IMR-90 (cell line): Measurements from ENCODE around the gene NAIF1. TPM values are rescaled to one million over a fixed set of nuclear protein-coding genes. Genes with fewer than 3 reads are reported as not detected.

Experiments
- ATAC-seq: fragments of 200-7000 bp; cut with Tn5 transposase; 2 replicates; pipeline ENCODE4 v1.9.1; 2020; ENCODE audit warnings: low read depth, mild to moderate bottlenecking, moderate library complexity
- BruUV-seq: library from RNA; stranded (reverse); fragments of 400-500 nt; replicated peaks from 2 replicates; lab custom pipeline; 2021; lab: Mats Ljungman, UMichigan
- CTCF ChIA-PET: fragments of 300-600 bp; formaldehyde crosslinking; extraction: SDS; loops from one replicate; lab custom pipeline; 2021; ENCODE audit warnings: antibody characterized with exemption; lab: Yijun Ruan, JAX
- POLR2A ChIA-PET: fragments of 300-600 bp; sonication (Branson Sonifier 250); formaldehyde crosslinking; loops from one replicate; lab custom pipeline; 2022; ENCODE audit warnings: antibody characterized with exemption; ENCODE audit not compliant: unreplicated experiment; lab: Charles Lee
- DNase-seq: peaks from one replicate; pipeline ENCODE4 v3.0.0; 2013
- H2AFZ ChIP-seq: replicated peaks from 2 replicates; pipeline ENCODE3; 2013; ENCODE audit warnings: low read length, mild to moderate bottlenecking; ENCODE audit not compliant: poor library complexity
- H2AK5ac ChIP-seq: 2 replicates; pipeline ENCODE4 v1.6.1; 2013; ENCODE audit warnings: low read depth, low read length, inconsistent platforms
- H2AK9ac ChIP-seq: replicated peaks from 2 replicates; pipeline ENCODE3; 2013; ENCODE audit warnings: mild to moderate bottlenecking, low read depth, low read length, moderate library complexity; ENCODE audit not compliant: poor library complexity
- H2BK120ac ChIP-seq: 2 replicates; pipeline ENCODE4 v1.6.1; 2013; ENCODE audit warnings: low read depth, low read length, inconsistent platforms
- H2BK15ac ChIP-seq: 3 replicates; pipeline ENCODE4 v1.6.1; 2013; ENCODE audit warnings: low read depth, low read length, inconsistent platforms
- H2BK20ac ChIP-seq: 2 replicates; pipeline ENCODE4 v1.6.1; 2013; ENCODE audit warnings: low read depth, mild to moderate bottlenecking, inconsistent platforms, low read length, moderate library complexity
- H2BK5ac ChIP-seq: 2 replicates; pipeline ENCODE4 v1.6.1; 2013; ENCODE audit warnings: mild to moderate bottlenecking, low read depth, low read length, inconsistent platforms; ENCODE audit not compliant: poor library complexity, severe bottlenecking
- H3K14ac ChIP-seq: replicated peaks from 2 replicates; pipeline ENCODE4 v1.6.1; 2013; ENCODE audit warnings: low read depth, low read length, inconsistent platforms
- H3K18ac ChIP-seq: 2 replicates; pipeline ENCODE4 v1.6.1; 2013; ENCODE audit warnings: low read depth, low read length, control low read depth
- H3K23ac ChIP-seq: 2 replicates; pipeline ENCODE4 v1.6.1; 2013; ENCODE audit warnings: low read depth, low read length, inconsistent platforms
- H3K27ac ChIP-seq: 2 replicates; pipeline ENCODE4 v1.5.1; 2013; ENCODE audit warnings: mild to moderate bottlenecking, control low read depth, low read length; ENCODE audit not compliant: insufficient read depth
- H3K27me3 ChIP-seq: 2 replicates; pipeline ENCODE4 v1.6.1; 2013; ENCODE audit warnings: low read length; ENCODE audit not compliant: control insufficient read depth, insufficient read depth
- H3K36me3 ChIP-seq: 2 replicates; pipeline ENCODE4 v1.6.1; 2013; ENCODE audit warnings: low read length, mixed read lengths; ENCODE audit not compliant: control insufficient read depth, insufficient read depth
- H3K4ac ChIP-seq: 2 replicates; pipeline ENCODE4 v1.6.1; 2013; ENCODE audit warnings: low read depth, low read length, inconsistent platforms
- H3K4me1 ChIP-seq: 2 replicates; pipeline ENCODE4 v1.6.1; 2013; ENCODE audit warnings: low read length, mixed read lengths; ENCODE audit not compliant: control insufficient read depth, insufficient read depth
- H3K4me2 ChIP-seq: 2 replicates; pipeline ENCODE4 v1.6.1; 2013; ENCODE audit warnings: low read depth, mild to moderate bottlenecking, control low read depth, low read length, moderate library complexity
- H3K4me3 ChIP-seq: 2 replicates; pipeline ENCODE4 v1.5.1; 2013; ENCODE audit warnings: low read depth, mild to moderate bottlenecking, control low read depth, low read length, moderate library complexity; ENCODE audit not compliant: insufficient read depth
- H3K56ac ChIP-seq: 2 replicates; pipeline ENCODE4 v1.6.1; 2013; ENCODE audit warnings: low read length, inconsistent platforms; ENCODE audit not compliant: insufficient read depth; ENCODE audit errors: extremely low read depth
- H3K79me1 ChIP-seq, 2 experiments: 2 replicates each; pipeline ENCODE4 v1.6.1; 2013; ENCODE audit warnings: low read length in 2 of 2, inconsistent platforms in 1 of 2, low read depth in 1 of 2
- H3K9ac ChIP-seq: 2 replicates; pipeline ENCODE4 v1.6.1; 2013; ENCODE audit warnings: low read depth, low read length, control low read depth
- H3K9me1 ChIP-seq: 2 replicates; pipeline ENCODE4 v1.6.1; 2013; ENCODE audit warnings: low read length, inconsistent platforms; ENCODE audit not compliant: insufficient read depth
- H3K9me3 ChIP-seq: 2 replicates; pipeline ENCODE4 v1.6.1; 2013; ENCODE audit warnings: low read length; ENCODE audit not compliant: control insufficient read depth, insufficient read depth
- H4K20me1 ChIP-seq: 2 replicates; pipeline ENCODE4 v1.6.1; 2013; ENCODE audit warnings: low read length, inconsistent platforms; ENCODE audit not compliant: insufficient read depth
- H4K5ac ChIP-seq: 2 replicates; pipeline ENCODE4 v1.6.1; 2013; ENCODE audit warnings: mild to moderate bottlenecking, low read depth, low read length, control low read depth
- H4K8ac ChIP-seq, 2 experiments: 2 replicates each; pipeline ENCODE4 v1.6.1; 2013; ENCODE audit warnings: low read depth in 2 of 2, low read length in 2 of 2, control low read depth in 1 of 2, inconsistent platforms in 1 of 2
- H4K91ac ChIP-seq: 2 replicates; pipeline ENCODE4 v1.6.1; 2013; ENCODE audit warnings: low read depth, low read length, inconsistent platforms; ENCODE audit not compliant: insufficient read depth
- BHLHE40 ChIP-seq: fragments of 150-350 bp; IDR thresholded peaks from 2 replicates; pipeline ENCODE4 v1.6.1; 2016; ENCODE audit warnings: mild to moderate bottlenecking, low read depth, low read length
- CHD1 ChIP-seq: IDR thresholded peaks from 2 replicates; pipeline ENCODE4 v1.6.1; 2012; ENCODE audit warnings: low read depth, low read length, improper control_type of control experiment
- CTCF ChIP-seq: conservative IDR thresholded peaks from 2 replicates; pipeline ENCODE4 v1.5.1; 2012; ENCODE audit warnings: mild to moderate bottlenecking, low read depth, low read length, improper control_type of control experiment
- ELK1 ChIP-seq: fragments of 150-350 bp; IDR thresholded peaks from 2 replicates; pipeline ENCODE4 v1.6.1; 2016; ENCODE audit warnings: low read depth, mild to moderate bottlenecking, low read length, moderate library complexity, borderline replicate concordance
- FOS ChIP-seq: fragments of 150-350 bp; IDR thresholded peaks from 2 replicates; pipeline ENCODE4 v1.6.1; 2016; ENCODE audit warnings: low read depth, low read length
- MAFK ChIP-seq: IDR thresholded peaks from 2 replicates; pipeline ENCODE4 v1.6.1; 2012; ENCODE audit warnings: low read depth, low read length, improper control_type of control experiment
- MAZ ChIP-seq: IDR thresholded peaks from 2 replicates; pipeline ENCODE4 v1.6.1; 2012; ENCODE audit warnings: low read depth, mild to moderate bottlenecking, low read length, improper control_type of control experiment, moderate library complexity, borderline replicate concordance
- MXI1 ChIP-seq: IDR thresholded peaks from 2 replicates; pipeline ENCODE4 v1.6.1; 2012; ENCODE audit warnings: low read depth, mild to moderate bottlenecking, low read length, moderate library complexity, borderline replicate concordance
- POLR2A ChIP-seq: IDR thresholded peaks from 2 replicates; pipeline ENCODE4 v1.6.1; 2012; ENCODE audit warnings: mild to moderate bottlenecking, low read depth, low read length
- RAD21 ChIP-seq: IDR thresholded peaks from 2 replicates; pipeline ENCODE4 v1.6.1; 2012; ENCODE audit warnings: low read length, improper control_type of control experiment
- RCOR1 ChIP-seq: IDR thresholded peaks from 2 replicates; pipeline ENCODE4 v1.6.1; 2012; ENCODE audit warnings: mild to moderate bottlenecking, low read length, improper control_type of control experiment; ENCODE audit not compliant: insufficient replicate concordance
- RFX5 ChIP-seq: IDR thresholded peaks from 2 replicates; pipeline ENCODE4 v1.8.0; 2012; ENCODE audit warnings: low read depth, mild to moderate bottlenecking, low read length, moderate library complexity
- SMC3 ChIP-seq: fragments of 150-350 bp; IDR thresholded peaks from 2 replicates; pipeline ENCODE4 v1.6.1; 2016; ENCODE audit warnings: low read depth, mild to moderate bottlenecking, antibody characterized with exemption, low read length, moderate library complexity
- USF2 ChIP-seq: fragments of 150-350 bp; IDR thresholded peaks from 2 replicates; pipeline ENCODE4 v1.6.1; 2017; ENCODE audit warnings: mild to moderate bottlenecking, antibody characterized with exemption, low read length, low read depth
- WGBS, 2 experiments: methylation state at CpG; one replicate each; pipeline versions ENCODE4 v1.1.5 to v1.1.7; 2013; ENCODE audit warnings: missing lambda C conversion rate in 2 of 2; ENCODE audit not compliant: insufficient read length in 1 of 2; ENCODE audit errors: extremely low coverage in 2 of 2; 5-methylcytosine and 5-hydroxymethylcytosine counted together
- dilution Hi-C: fragments of 300-500 bp; cut with HindIII; formaldehyde crosslinking; loops from one replicate; pipeline ENCODE4 v1.14.3; 2018; ENCODE audit warnings: low sequenced_read_pairs; ENCODE audit not compliant: unreplicated experiment
- in situ Hi-C: fragments of 300-500 bp; cut with MboI; formaldehyde crosslinking; loops from 3 replicates; pipeline ENCODE4 v1.14.3; 2019; ENCODE audit warnings: low sequenced_read_pairs, inconsistent platforms, mixed read lengths
- intact Hi-C: fragments of 100-400 bp; cut with micrococcal nuclease; formaldehyde crosslinking; loops from 2 replicates; pipeline ENCODE4 v1.10.0; 2022
- polyA plus RNA-seq, 3 experiments: library from polyadenylated mRNA; depleted of rRNA; stranded (reverse); fragments of >200 nt; gene quantifications; 2 replicates each; pipeline ENCODE4 v1.2.3, GENCODE V29; 2012; ENCODE audit warnings: low replicate concordance in 1 of 3
- total RNA-seq: library from RNA; depleted of rRNA; stranded (reverse); fragments of >200 nt; gene quantifications from 2 replicates; pipeline ENCODE4 v1.2.3, GENCODE V29; 2012

Gene NAIF1
- total and polyA plus RNA-seq, 2 of the 4 experiments (the other 2 are of a cell fraction), result 9.7 to 10.1 TPM

- Histone ChIP-seq H2BK15ac (no peak overlapping the region), H4K8ac (no peak overlapping the region), H3K4ac (no peak overlapping the region), H4K20me1 (peaks cover 4% of the 10 kb centered on the region; the same call in 1 of the 2 replicates), H3K18ac (no peak overlapping the region), H3K14ac (no peak overlapping the region), H4K91ac (no peak overlapping the region), H3K36me3 (no peaks in the 10 kb centered on the region), H2BK5ac (no peak overlapping the region), H3K4me2 (no peak overlapping the region), H4K5ac (no peak overlapping the region), H3K79me1 (peaks cover 20 to 69% of the 10 kb centered on the region in 2 experiments), H3K9me3 (no peaks in the 10 kb centered on the region), H3K9me1 (peaks cover 5% of the 10 kb centered on the region), H3K27me3 (no peaks in the 10 kb centered on the region), H3K4me3 (no peak overlapping the region), H3K4me1 (peaks cover 13% of the 10 kb centered on the region), H3K56ac (no peak overlapping the region), H2AK5ac (no peak overlapping the region), H2AFZ (no peak overlapping the region), H2BK120ac (no peak overlapping the region), H2AK9ac (no peak overlapping the region), H3K9ac (no peak overlapping the region), H3K27ac (no peak overlapping the region), H2BK20ac (no peak overlapping the region), H3K23ac (no peak overlapping the region)
- BruUV-seq, result no TSS peak
- ChIA-PET POLR2A (no interaction called here), CTCF (interaction anchor here (1.1 to 2.3 kb wide), 2 partner anchors 30 to 55 kb away, joined by 3 to 6 read pairs; no protein-coding TSS in a partner anchor)
- no peak for TF ChIP-seq RCOR1
- no peak for TF ChIP-seq CHD1
- TF ChIP-seq RAD21, result no peak
- TF ChIP-seq MXI1, result no peak
- no peak for TF ChIP-seq MAZ
- no peak for TF ChIP-seq SMC3
- TF ChIP-seq ELK1, result no peak
- no peak for TF ChIP-seq CTCF
- no peak for TF ChIP-seq POLR2A
- TF ChIP-seq FOS, result no peak
- no peak for TF ChIP-seq BHLHE40
- no peak for TF ChIP-seq MAFK
- TF ChIP-seq RFX5, result no peak
- no peak for TF ChIP-seq USF2
- DNase-seq (no peak), ATAC-seq (no peak)
- intact Hi-C loops (no loop called here), dilution Hi-C loops (no loop called here), in situ Hi-C loops (no loop called here)
- WGBS, 2 experiments, result 60% methylated on average over 1 of the region's 10 CpGs; no CpG with 5 or more reads in 1 of the 2 experiments
Measured at GRCh38 chr9:128087262-128087661, 20.1 kb upstream of the NAIF1 start.
